ENCODE data around the gene WNT9A.
A peak's percentile ranks its signal among the peaks of the same experiment; 100 is the strongest.
"Not testable (repeated sequence)": the region's sequence is repeated elsewhere in the genome, so short reads cannot be mapped to it uniquely, and the experiment has no call there.

WNT9A gene

DNA sequence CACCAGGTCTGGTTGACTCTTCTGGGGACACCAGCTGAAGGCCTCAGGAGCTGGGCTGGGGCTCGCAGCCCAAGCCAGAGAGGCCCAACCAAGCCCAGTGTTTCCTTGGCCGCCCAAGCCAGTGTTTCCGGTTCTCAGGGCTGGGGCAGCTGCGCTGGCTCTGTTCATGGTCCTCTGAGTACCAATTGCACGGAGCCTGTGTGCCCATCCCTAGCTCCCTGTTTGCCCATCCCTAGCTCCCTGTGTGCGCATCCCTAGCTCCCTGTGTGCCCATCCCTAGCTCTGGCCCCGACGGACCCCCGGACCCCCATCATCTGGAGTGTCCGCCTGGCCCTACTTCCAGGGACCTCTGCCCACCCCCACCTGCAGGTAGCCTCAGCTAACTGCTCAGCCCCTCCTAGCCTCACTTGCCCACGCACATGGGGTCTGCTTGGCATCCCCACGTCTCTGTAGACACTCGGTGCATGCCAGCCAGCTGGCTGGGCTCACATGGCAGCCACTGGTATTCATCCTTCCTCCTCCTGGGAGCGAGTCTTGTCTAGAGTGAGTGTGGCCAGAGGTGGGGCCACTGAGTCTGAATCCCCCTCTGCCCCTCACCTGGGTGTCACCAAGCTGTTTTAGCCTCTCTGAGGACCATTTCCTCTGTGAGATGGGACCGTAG is 64.0 kb downstream of the WNT9A start:
- DNase-seq, result no peak

DNA sequence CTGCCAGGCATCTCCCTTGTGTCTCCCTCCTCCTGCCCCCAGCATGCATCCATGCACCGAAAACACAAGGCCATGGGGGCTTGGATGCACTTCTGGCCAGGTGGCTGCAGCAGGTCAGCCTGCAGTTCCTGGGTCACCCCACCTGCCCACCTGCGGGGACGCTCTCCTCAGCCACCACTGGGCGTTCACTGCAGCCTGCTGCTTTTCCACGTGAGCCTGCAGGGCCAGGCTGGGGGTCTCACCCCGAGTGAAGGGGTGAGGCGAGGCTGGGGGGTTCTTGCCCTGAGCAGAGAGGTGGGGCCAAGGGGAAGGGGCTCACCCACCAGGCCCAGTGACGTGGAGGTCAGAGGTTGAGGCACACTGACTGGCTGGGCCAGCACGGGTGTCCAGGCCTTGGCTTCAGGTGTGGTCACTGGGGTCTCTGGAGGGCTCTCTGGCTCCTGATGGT is 64.6 kb downstream of the WNT9A start:
- DNase-seq, result no peak

DNA sequence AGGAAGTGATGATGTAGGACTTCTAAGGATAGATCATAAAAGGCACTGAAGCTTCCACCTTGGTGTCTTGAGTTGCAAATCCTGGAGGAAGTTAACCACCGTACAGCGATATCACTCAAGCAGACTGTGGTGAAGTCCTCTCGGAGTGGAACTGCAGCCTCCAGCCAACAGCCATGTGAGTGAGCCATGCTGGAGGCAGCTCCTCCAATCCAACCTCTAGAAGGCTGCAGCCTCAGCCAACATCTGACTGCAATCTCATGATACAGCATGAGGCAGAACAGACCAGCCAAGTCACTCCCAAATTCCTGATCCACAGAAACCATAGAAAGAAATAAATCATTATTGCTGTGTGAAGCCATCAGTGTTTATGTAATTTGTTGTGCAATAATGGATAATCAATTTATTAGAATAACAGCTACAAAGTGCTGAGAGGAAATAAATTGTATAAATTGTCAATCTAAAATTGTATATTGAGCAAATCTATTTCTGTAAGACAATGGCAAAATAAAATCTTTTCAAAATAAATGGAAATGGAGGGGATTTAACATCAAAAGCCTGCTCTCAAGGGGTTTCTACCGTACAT is 67.3 kb downstream of the WNT9A start:
- DNase-seq, result no peak

GRCh38 chr1:227877810-227878209 is 69.9 kb downstream of the WNT9A start:
- DNase-seq, result not testable (repeated sequence)

GRCh38 chr1:227871892-227872291 is 75.8 kb downstream of the WNT9A start:
- not testable (repeated sequence) for DNase-seq

GRCh38 chr1:227870366-227870765 is 77.4 kb downstream of the WNT9A start:
- DNase-seq, result no peak

- DNase-seq, result peak in 1 of 2 donors; percentile 48
These were observed 77.9 kb downstream of the WNT9A start for GRCh38 chr1:227869851-227870305.

DNA sequence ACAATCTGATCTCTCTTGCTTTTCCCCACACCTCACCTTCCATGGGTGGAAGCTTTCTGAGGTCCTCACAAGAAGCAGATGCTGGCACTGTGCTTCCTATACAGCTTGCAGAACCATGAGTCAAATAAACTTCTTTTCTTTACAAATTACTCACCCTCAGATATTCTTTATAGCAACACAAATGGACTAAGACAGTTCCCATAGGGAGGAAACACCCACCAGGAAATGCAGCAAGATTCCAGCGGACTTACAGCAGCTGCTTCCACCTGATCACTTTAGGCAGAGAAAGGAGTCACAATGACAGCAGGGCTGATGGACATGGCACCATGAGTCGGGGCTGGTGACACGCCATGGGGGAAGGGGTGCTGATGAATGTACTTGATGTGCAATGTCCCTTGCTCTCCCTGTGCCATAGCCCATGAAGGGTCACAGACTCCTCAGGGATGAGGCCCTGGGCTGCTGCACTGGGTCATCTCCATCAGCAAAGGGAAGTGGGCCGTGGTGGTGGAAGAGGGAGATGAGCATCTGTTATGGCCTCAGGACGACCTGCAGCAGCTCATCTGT is 78.4 kb downstream of the WNT9A start:
- DNase-seq, result peak in 1 of 2 donors; percentile 26
